K562 (cell line): ENCODE results near the gene OSM. TPM values are rescaled to one million over a fixed set of nuclear protein-coding genes. Genes with fewer than 3 reads are reported as not detected.

Source experiments
- C11orf30 ChIP-seq: fragments of 450-650 bp; IDR thresholded peaks from 2 replicates; pipeline ENCODE4 v1.6.1; 2016; ENCODE audit warnings: low read depth, mild to moderate bottlenecking
- KLF10 ChIP-seq: fragments of 250-450 bp; sonication (Bioruptor Pico); IDR thresholded peaks from 2 replicates; pipeline ENCODE4 v1.6.1; 2021; ENCODE audit warnings: matching md5 sums
- PBX2 ChIP-seq, 2 experiments: IDR thresholded peaks in 1 of 2; conservative IDR thresholded peaks in 1 of 2; 2 replicates each; pipeline ENCODE4 v1.6.1; 2016; ENCODE audit warnings: low read depth in 2 of 2, mild to moderate bottlenecking in 1 of 2, missing compliant biosample characterization in 1 of 2, missing genetic modification characterization in 1 of 2, moderate library complexity in 1 of 2
- RBM25 ChIP-seq: fragments of 200-400 bp; formaldehyde crosslinking; IDR thresholded peaks from 2 replicates; pipeline ENCODE4 v1.6.1; 2018; ENCODE audit warnings: low read length, low read depth, moderate library complexity; ENCODE audit not compliant: severe bottlenecking
- ZBTB26 ChIP-seq: fragments of 450-650 bp; formaldehyde crosslinking; IDR thresholded peaks from 2 replicates; pipeline ENCODE4 v1.4.0; 2022; ENCODE audit warnings: missing genetic modification characterization
- ZC3H11A ChIP-seq: IDR thresholded peaks from 2 replicates; pipeline ENCODE4 v1.6.1; 2012; ENCODE audit warnings: low read depth, low read length, improper control_type of control experiment
- ZFP36 ChIP-seq: fragments of 150-350 bp; IDR thresholded peaks from 2 replicates; pipeline ENCODE4 v1.6.1; 2018; ENCODE audit warnings: low read length, low read depth; ENCODE audit not compliant: partially characterized antibody
- ZNF140 ChIP-seq: fragments of 250-450 bp; sonication (Bioruptor Pico); IDR thresholded peaks from 2 replicates; pipeline ENCODE4 v1.8.0; 2021; ENCODE audit warnings: moderate library complexity, mild to moderate bottlenecking, inconsistent platforms
- ZNF668 ChIP-seq: fragments of 250-450 bp; sonication (Bioruptor Pico); IDR thresholded peaks from 2 replicates; pipeline ENCODE4 v1.8.0; 2022; ENCODE audit warnings: mild to moderate bottlenecking, inconsistent platforms
- polyA plus RNA-seq, 8 experiments: library from polyadenylated mRNA; depleted of rRNA in 4 of 8; stranded (reverse) in 5 of 8; unstranded in 3 of 8; fragments of >200 nt; fragmentation: Nextera tagmentation in 2 of 8; fragmentation: Illumina TruSeq in 1 of 8; extraction: Ambion mirVana in 2 of 8; extraction: Trizol in 1 of 8; gene quantifications; 2 replicates each; pipeline versions ENCODE4 v1.2.1 to v1.2.3, GENCODE V29; 2011 to 2014; ENCODE audit warnings: inconsistent platforms in 1 of 8, missing spikeins in 1 of 8
- total RNA-seq, 7 experiments: library from RNA; depleted of rRNA in 6 of 7; stranded (reverse); fragments of >200 nt in 6 of 7; fragmentation: Illumina TruSeq in 2 of 7; extraction: Trizol in 2 of 7; gene quantifications; 2 replicates each; pipeline versions ENCODE4 v1.2.1 to v1.2.3, GENCODE V29; 2011 to 2021; ENCODE audit warnings: low replicate concordance in 1 of 7

Gene OSM
- total and polyA plus RNA-seq, 9 of the 15 experiments (the other 6 are each of a cell fraction or from before 2014, with no cell fraction given), result 0.22 TPM; not detected in 8

GRCh38 chr22:30222321-30222720 is 44.3 kb downstream of the OSM start (continued):
- TF ChIP-seq PBX2 (CRISPR knock-in tag; IDR thresholded peaks at IDR 0.05; ENCODE audit: low read depth) (no peak), PBX2 (tag; conservative IDR thresholded peaks at IDR 0.05; ENCODE audit: low read depth) (no peak), ZC3H11A (no peak), ZNF668 (CRISPR knock-in tag) (no peak), ZNF140 (no peak), C11orf30 (no peak), KLF10 (CRISPR knock-in tag) (no peak), ZFP36 (peak; percentile 58), RBM25 (peak; percentile 47), ZBTB26 (CRISPR knock-in tag) (no peak)
